ENCODE results near the gene AP2A1.
A peak's percentile ranks its signal among the peaks of the same experiment; 100 is the strongest.

GRCh38 chr19:49766007-49766929 lies 533 bp upstream of the AP2A1 start:
- no peak for TF ChIP-seq E2F5 (CRISPR knock-in tag; IDR thresholded peaks at IDR 0.05)
- TF ChIP-seq NFATC4 (CRISPR knock-in tag; IDR thresholded peaks at IDR 0.05): no peak; the same call in 1 of the 2 replicates
- no peak for TF ChIP-seq CBFB (CRISPR knock-in tag; IDR thresholded peaks at IDR 0.05; ENCODE audit: low read depth)
- no peak for TF ChIP-seq CTCF (IDR thresholded peaks at IDR 0.05)
- TF ChIP-seq ATF3 (CRISPR knock-in tag; conservative IDR thresholded peaks at IDR 0.05): no peak
- peak; percentile 52; the same call in 1 of the 2 replicates for TF ChIP-seq GABPB1 (CRISPR knock-in tag; IDR thresholded peaks at IDR 0.05)
